Effector memory CD4-positive, alpha-beta T cell (primary cell): Measurements from ENCODE around the gene RFX7.

Experiments
- DNase-seq, 3 donors: peaks; one replicate each; pipeline ENCODE4 v3.0.0-alpha.2; 2020
- H3K27ac ChIP-seq: 2 replicates; pipeline ENCODE4 v1.7.0; 2013; ENCODE audit warnings: mild to moderate bottlenecking, low read length, moderate library complexity; ENCODE audit not compliant: insufficient read depth, poor library complexity, severe bottlenecking
- H3K27me3 ChIP-seq: replicated peaks from 2 replicates; pipeline ENCODE4 v1.7.0; 2013; ENCODE audit warnings: mild to moderate bottlenecking, low read length; ENCODE audit not compliant: insufficient read depth, control insufficient read depth, poor library complexity, severe bottlenecking
- H3K36me3 ChIP-seq: 2 replicates; pipeline ENCODE4 v1.7.0; 2013; ENCODE audit warnings: mild to moderate bottlenecking, low read length, moderate library complexity; ENCODE audit not compliant: control insufficient read depth, insufficient read depth
- H3K4me1 ChIP-seq: 2 replicates; pipeline ENCODE4 v1.7.0; 2013; ENCODE audit warnings: low read length, mild to moderate bottlenecking; ENCODE audit not compliant: control insufficient read depth, insufficient read depth, poor library complexity, severe bottlenecking
- H3K4me3 ChIP-seq: 2 replicates; pipeline ENCODE4 v1.7.0; 2013; ENCODE audit warnings: low read length, low read depth, mild to moderate bottlenecking; ENCODE audit not compliant: insufficient read depth, poor library complexity, severe bottlenecking
- H3K9me3 ChIP-seq: 2 replicates; pipeline ENCODE4 v1.7.0; 2013; ENCODE audit warnings: mild to moderate bottlenecking, low read length, moderate library complexity; ENCODE audit not compliant: control insufficient read depth

Gene RFX7

DNA sequence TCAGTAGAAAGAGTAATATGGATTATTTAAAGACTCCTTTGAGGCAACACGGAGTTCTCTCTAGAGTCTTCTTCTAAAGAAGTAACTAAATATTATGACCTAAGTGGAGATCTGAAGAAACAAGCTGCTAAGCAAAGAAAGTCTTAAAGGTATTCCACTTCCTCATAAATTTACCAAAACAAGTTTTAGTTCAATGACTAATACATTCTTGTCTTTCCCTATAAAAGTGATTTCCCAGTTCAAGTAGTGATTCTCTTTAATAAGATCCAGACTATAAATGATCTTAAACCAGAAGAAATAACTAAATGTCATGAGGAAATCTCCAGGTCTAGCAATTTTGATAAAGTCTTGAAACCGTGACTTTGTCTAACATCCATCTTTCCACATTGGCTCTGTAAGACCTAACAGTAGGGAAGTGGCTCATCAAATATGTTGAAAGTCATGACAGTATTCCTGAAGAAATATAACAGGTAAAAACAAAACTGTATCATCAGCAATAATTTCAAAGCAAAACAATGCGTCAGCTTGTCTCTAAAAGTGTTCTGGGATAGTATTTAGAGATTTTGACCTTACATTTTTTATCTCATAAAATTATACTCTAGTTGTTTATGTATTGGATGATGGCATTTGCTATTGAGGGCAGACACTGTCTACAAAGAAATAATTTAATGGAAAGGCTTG lies 198.5 kb downstream of the RFX7 start:
- Histone ChIP-seq H3K27me3 (no peaks in the 10 kb centered on the region), H3K4me3 (no peak overlapping the region), H3K4me1 (peaks cover 12% of the 10 kb centered on the region), H3K9me3 (no peaks in the 10 kb centered on the region), H3K36me3 (no peaks in the 10 kb centered on the region), H3K27ac (no peak overlapping the region)
- no peak for DNase-seq

DNA sequence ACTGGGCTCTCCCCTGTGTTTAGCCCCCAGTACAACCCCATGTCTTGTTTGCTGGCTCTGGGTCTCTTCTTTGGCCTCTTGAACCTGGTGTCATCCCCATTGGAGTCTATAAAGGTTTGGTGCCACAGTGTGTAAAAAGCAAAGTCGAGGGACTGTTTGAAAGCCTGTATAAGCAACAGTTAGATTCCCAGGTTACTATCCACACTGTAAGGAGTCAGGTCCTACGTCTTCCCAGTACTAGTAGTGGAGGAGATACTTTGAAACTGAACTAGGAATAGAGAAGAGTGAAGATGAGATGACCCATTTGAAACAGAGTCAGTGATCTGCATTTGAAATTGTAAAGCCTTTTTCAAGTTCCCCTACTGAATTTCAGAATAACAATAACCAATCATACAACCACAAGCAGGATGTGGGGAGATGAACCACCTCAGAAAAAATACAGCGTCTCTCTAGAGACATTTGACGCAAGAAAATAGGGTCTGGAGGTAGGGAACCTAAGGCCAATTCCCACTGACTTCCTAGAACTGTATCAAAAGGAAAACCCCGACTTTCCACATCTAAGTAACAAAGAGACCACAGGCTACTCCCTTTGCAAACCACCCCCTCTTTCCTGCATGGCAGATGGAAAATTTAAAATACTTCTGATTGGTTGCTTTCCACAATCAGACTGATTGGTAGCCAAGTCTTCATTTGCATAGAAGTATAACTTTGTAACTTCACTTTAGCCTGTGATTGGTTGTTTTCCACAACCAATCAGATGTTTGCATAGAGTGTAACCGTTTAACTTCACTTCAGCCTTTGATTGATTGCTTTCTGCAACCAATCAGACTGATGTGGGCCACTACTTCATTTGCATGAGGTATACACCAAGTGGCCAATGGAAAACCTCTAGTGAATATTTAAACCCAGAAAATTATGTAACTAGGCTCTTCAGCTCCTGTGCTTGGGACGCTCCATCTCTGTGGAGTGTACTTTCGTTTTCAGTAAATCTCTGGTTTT lies 200.4 kb downstream of the RFX7 start:
- Histone ChIP-seq H3K9me3 (no peaks in the 10 kb centered on the region), H3K4me1 (peaks cover 12% of the 10 kb centered on the region), H3K4me3 (peak overlapping the region; percentile 22), H3K27ac (peak overlapping the region; percentile 71), H3K27me3 (no peaks in the 10 kb centered on the region), H3K36me3 (no peaks in the 10 kb centered on the region)
- peak; percentile 36 to 57 (median 41) for DNase-seq

- H3K4me3 ChIP-seq: peak overlapping the region; percentile 22
- no peaks in the 10 kb centered on the region for H3K9me3 ChIP-seq
- H3K27ac ChIP-seq: peak overlapping the region; percentile 71
- peaks cover 12% of the 10 kb centered on the region for H3K4me1 ChIP-seq
- H3K36me3 ChIP-seq: no peaks in the 10 kb centered on the region
- no peak for DNase-seq
- no peaks in the 10 kb centered on the region for H3K27me3 ChIP-seq
Observed at GRCh38 chr15:56042498-56042897, 201.2 kb downstream of the RFX7 start.

DNA sequence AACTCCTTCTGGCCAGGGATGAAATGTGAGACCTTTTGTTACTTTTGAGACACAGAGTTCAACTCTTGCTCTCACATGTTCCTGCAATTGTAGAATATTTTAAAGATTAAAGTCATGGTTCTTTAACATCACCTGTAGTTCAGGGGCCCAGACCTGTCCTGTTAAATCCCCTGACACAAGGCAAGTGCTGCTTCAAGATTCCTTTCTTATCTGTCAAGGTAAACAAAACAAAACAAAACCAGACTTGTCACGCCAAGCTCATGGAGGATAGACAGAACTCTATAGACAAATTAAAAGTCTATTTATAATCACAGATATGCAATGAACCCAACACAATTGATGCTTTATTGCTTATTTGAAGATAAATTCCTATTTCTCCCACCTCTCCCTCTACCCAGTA lies 201.6 kb downstream of the RFX7 start:
- Histone ChIP-seq H3K9me3 (no peaks in the 10 kb centered on the region), H3K36me3 (no peaks in the 10 kb centered on the region), H3K27me3 (no peaks in the 10 kb centered on the region), H3K4me3 (no peak overlapping the region), H3K4me1 (peaks cover 12% of the 10 kb centered on the region), H3K27ac (peak overlapping the region; percentile 71)
- DNase-seq: no peak

DNA sequence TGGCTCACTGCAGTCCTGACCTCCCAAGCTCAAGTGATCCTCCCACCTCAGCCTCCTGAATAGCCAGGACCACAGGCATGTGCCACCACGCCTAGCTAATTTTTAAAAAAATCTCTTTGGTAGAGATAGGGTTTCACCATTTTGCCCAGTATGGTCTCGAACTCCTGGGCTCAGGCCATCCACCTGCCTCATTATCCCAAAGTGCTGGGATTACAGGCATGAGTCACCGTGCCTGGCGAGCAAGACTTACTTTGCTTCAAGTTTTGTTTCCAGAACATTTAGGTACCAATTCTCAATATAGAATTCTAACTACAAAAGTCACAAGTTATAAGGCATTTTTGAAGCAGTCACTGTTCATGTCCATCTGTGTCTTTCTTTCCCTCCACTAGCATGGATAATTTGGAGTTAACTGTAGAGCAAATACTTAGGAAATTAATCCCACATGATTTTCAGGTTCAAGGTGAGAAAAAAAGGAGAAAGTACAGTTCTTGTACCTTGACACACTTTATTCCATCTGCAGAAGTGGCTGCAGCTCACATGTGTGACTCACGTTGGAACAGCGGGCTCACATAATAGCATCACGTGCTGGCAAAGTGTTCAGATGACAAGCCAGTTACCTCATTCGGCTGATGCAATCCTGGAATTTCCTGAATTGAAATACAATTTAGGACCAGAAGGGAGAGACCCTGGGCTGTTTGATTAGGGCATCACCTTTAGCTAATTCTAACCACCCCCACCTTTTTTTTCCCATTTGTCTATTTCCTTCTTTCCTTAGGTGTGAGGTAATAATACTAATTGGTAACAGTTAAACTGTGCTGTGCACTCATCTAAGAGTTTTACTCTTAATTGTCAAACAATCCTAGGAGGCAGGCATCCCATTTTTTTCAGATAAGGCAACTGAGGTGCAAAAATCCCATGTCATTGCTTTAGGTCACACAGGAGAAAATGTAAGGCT lies 203.3 kb downstream of the RFX7 start:
- DNase-seq: peak in 1 of 3 donors; percentile 6
- H3K4me1 ChIP-seq: peaks cover 12% of the 10 kb centered on the region
- H3K4me3 ChIP-seq: no peak overlapping the region
- H3K36me3 ChIP-seq: no peaks in the 10 kb centered on the region
- H3K9me3 ChIP-seq: no peaks in the 10 kb centered on the region
- H3K27me3 ChIP-seq: no peaks in the 10 kb centered on the region
- H3K27ac ChIP-seq: no peak overlapping the region

- Histone ChIP-seq H3K4me3 (no peak overlapping the region), H3K4me1 (peaks cover 12% of the 10 kb centered on the region), H3K9me3 (no peaks in the 10 kb centered on the region), H3K36me3 (no peaks in the 10 kb centered on the region), H3K27ac (no peak overlapping the region), H3K27me3 (no peaks in the 10 kb centered on the region)
- no peak for DNase-seq
Observed at GRCh38 chr15:56038707-56039106, 205.0 kb downstream of the RFX7 start.

GRCh38 chr15:56038015-56038414 lies 205.7 kb downstream of the RFX7 start:
- H3K4me1 ChIP-seq: peaks cover 11% of the 10 kb centered on the region
- H3K36me3 ChIP-seq: no peaks in the 10 kb centered on the region
- no peak overlapping the region for H3K27ac ChIP-seq
- no peak overlapping the region for H3K4me3 ChIP-seq
- DNase-seq: peak in 2 of 3 donors; percentile 12 to 17
- no peaks in the 10 kb centered on the region for H3K9me3 ChIP-seq
- no peaks in the 10 kb centered on the region for H3K27me3 ChIP-seq
